GM18907 (cell line): Measurements from ENCODE around the gene IQCE.
"Not testable (repeated sequence)": the region's sequence is repeated elsewhere in the genome, so short reads cannot be mapped to it uniquely, and the experiment has no call there.

Experiments used
- ATAC-seq: cut with Tn5 transposase; IDR thresholded peaks from one replicate; pipeline ENCODE4 v1.9.1; 2021; ENCODE audit warnings: mild to moderate bottlenecking, moderate library complexity; ENCODE audit not compliant: unreplicated experiment

Gene IQCE

GRCh38 chr7:2553108-2553507, 5.7 kb upstream of the IQCE start:
- ATAC-seq = no peak

- ATAC-seq = no peak
These were observed 4.8 kb upstream of the IQCE start for GRCh38 chr7:2553831-2554581.

- no peak for ATAC-seq
These were observed 4.1 kb upstream of the IQCE start for GRCh38 chr7:2554661-2555111.

GRCh38 chr7:2555121-2556052, 3.4 kb upstream of the IQCE start, which contains the start of gene BRAT1:
Gene BRAT1, minus strand, starts transcription at chr7:2555524. Its CDS starts 1,093 bp downstream, at chr7:2554431.
- ATAC-seq = peak; percentile 73

- peak; percentile 4 for ATAC-seq
These were observed 638 bp downstream of the IQCE start for GRCh38 chr7:2559283-2559950.

GRCh38 chr7:2563955-2564354, 5.2 kb downstream of the IQCE start:
- ATAC-seq = not testable (repeated sequence)

- no peak for ATAC-seq
These were observed 6.3 kb downstream of the IQCE start for GRCh38 chr7:2564970-2565540.

- ATAC-seq = no peak
These were observed 7.6 kb downstream of the IQCE start for GRCh38 chr7:2566348-2566889.

- peak; percentile 52 for ATAC-seq
These were observed 8.3 kb downstream of the IQCE start for GRCh38 chr7:2566890-2567678.

- no peak for ATAC-seq
These were observed 9.0 kb downstream of the IQCE start for GRCh38 chr7:2567679-2568278.

GRCh38 chr7:2568521-2569223, 9.9 kb downstream of the IQCE start:
- no peak for ATAC-seq

GRCh38 chr7:2569421-2569820, 10.6 kb downstream of the IQCE start:
- no peak for ATAC-seq

GRCh38 chr7:2570021-2570420, 11.2 kb downstream of the IQCE start:
- no peak for ATAC-seq

GRCh38 chr7:2571409-2571808, 12.6 kb downstream of the IQCE start:
- ATAC-seq = no peak

GRCh38 chr7:2572101-2572842, 13.5 kb downstream of the IQCE start:
- no peak for ATAC-seq

- no peak for ATAC-seq
These were observed 15.0 kb downstream of the IQCE start for GRCh38 chr7:2573761-2574160.

GRCh38 chr7:2575046-2575732, 16.4 kb downstream of the IQCE start:
- no peak for ATAC-seq
